Mesenchymal stem cell (in vitro differentiated cells and primary cell): ENCODE results near the gene SLC35F3.
A peak's percentile ranks its signal among the peaks of the same experiment; 100 is the strongest.

Source experiments
- DNase-seq: peaks from one replicate; pipeline ENCODE4 v3.0.0-alpha.2; 2013
- H2AFZ ChIP-seq: one replicate; pipeline ENCODE4 v1.6.1; 2013; ENCODE audit warnings: low read depth, mild to moderate bottlenecking, control low read depth, inconsistent platforms, low read length, moderate library complexity
- H2AK5ac ChIP-seq: 2 replicates; pipeline ENCODE4 v1.6.1; 2013; ENCODE audit warnings: low read length, moderate library complexity, mild to moderate bottlenecking, inconsistent platforms; ENCODE audit not compliant: severe bottlenecking
- H2BK120ac ChIP-seq: one replicate; pipeline ENCODE4 v1.6.1; 2013; ENCODE audit warnings: low read depth, mild to moderate bottlenecking, inconsistent platforms, low read length, moderate library complexity
- H2BK12ac ChIP-seq, 2 experiments: one replicate each; pipeline ENCODE4 v1.6.1; 2013; ENCODE audit warnings: inconsistent platforms in 2 of 2, low read length in 2 of 2, mild to moderate bottlenecking in 2 of 2, moderate library complexity in 2 of 2, control low read depth in 1 of 2
- H2BK15ac ChIP-seq: one replicate; pipeline ENCODE4 v1.6.1; 2013; ENCODE audit warnings: mild to moderate bottlenecking, low read depth, inconsistent platforms; ENCODE audit not compliant: poor library complexity, severe bottlenecking
- H2BK5ac ChIP-seq: 2 replicates; pipeline ENCODE4 v1.6.1; 2013; ENCODE audit warnings: low read depth, mild to moderate bottlenecking, low read length, control low read depth, inconsistent platforms; ENCODE audit not compliant: poor library complexity, severe bottlenecking
- H3K14ac ChIP-seq, 2 experiments: one replicate each; pipeline ENCODE4 v1.6.1; 2013; ENCODE audit warnings: inconsistent platforms in 2 of 2, low read length in 2 of 2, control low read depth in 1 of 2, mild to moderate bottlenecking in 1 of 2, moderate library complexity in 1 of 2
- H3K18ac ChIP-seq, 2 experiments: one replicate each; pipeline ENCODE4 v1.6.1; 2013; ENCODE audit warnings: inconsistent platforms in 2 of 2, low read length in 2 of 2, control low read depth in 1 of 2, low read depth in 1 of 2, mild to moderate bottlenecking in 1 of 2
- H3K23ac ChIP-seq, 2 experiments: one replicate each; pipeline ENCODE4 v1.6.1; 2013; ENCODE audit warnings: inconsistent platforms in 2 of 2, low read length in 2 of 2, mild to moderate bottlenecking in 2 of 2, moderate library complexity in 2 of 2, control low read depth in 1 of 2
- H3K27ac ChIP-seq: 2 replicates; pipeline ENCODE4 v1.5.1; 2013; ENCODE audit warnings: mild to moderate bottlenecking, moderate library complexity, low read length, control low read depth, inconsistent platforms; ENCODE audit not compliant: poor library complexity, severe bottlenecking
- H3K27me3 ChIP-seq, 2 experiments: 2 replicates each; pipeline versions ENCODE4 v1.6.1 to v1.7.0; 2013; ENCODE audit warnings: low read length in 2 of 2, mild to moderate bottlenecking in 2 of 2, moderate library complexity in 2 of 2, control low read depth in 1 of 2, inconsistent platforms in 1 of 2; ENCODE audit not compliant: control insufficient read depth in 1 of 2, insufficient read depth in 1 of 2
- H3K36me3 ChIP-seq, 2 experiments: 2 replicates each; pipeline versions ENCODE4 v1.6.1 to v1.7.0; 2013; ENCODE audit warnings: low read length in 2 of 2, control low read depth in 1 of 2, inconsistent platforms in 1 of 2, low read depth in 1 of 2, mild to moderate bottlenecking in 1 of 2; ENCODE audit not compliant: insufficient read depth in 2 of 2, control insufficient read depth in 1 of 2
- H3K4ac ChIP-seq, 2 experiments: one replicate each; pipeline ENCODE4 v1.6.1; 2013; ENCODE audit warnings: inconsistent platforms in 2 of 2, low read length in 2 of 2, mild to moderate bottlenecking in 2 of 2, moderate library complexity in 2 of 2, control low read depth in 1 of 2, low read depth in 1 of 2
- H3K4me1 ChIP-seq: 2 replicates; pipeline ENCODE4 v1.6.1; 2013; ENCODE audit warnings: low read depth, low read length, control low read depth; ENCODE audit not compliant: control insufficient read depth, insufficient read depth
- H3K4me2 ChIP-seq: 2 replicates; pipeline ENCODE4 v1.6.1; 2013; ENCODE audit warnings: low read length, mild to moderate bottlenecking, inconsistent platforms; ENCODE audit not compliant: poor library complexity, severe bottlenecking
- H3K4me3 ChIP-seq, 2 experiments: 2 replicates each; pipeline versions ENCODE4 v1.5.1 to v1.7.0; 2013; ENCODE audit warnings: low read length in 2 of 2, mild to moderate bottlenecking in 2 of 2, control low read depth in 1 of 2, low read depth in 1 of 2; ENCODE audit not compliant: insufficient read depth in 1 of 2
- H3K79me1 ChIP-seq: replicated peaks from 2 replicates; pipeline ENCODE4 v1.6.1; 2013; ENCODE audit warnings: mild to moderate bottlenecking, control low read depth, low read length, inconsistent platforms; ENCODE audit not compliant: poor library complexity, severe bottlenecking
- H3K9ac ChIP-seq: 2 replicates; pipeline ENCODE4 v1.7.0; 2013; ENCODE audit warnings: mild to moderate bottlenecking, low read length, moderate library complexity
- H3K9me3 ChIP-seq: 2 replicates; pipeline ENCODE4 v1.7.0; 2013; ENCODE audit warnings: mild to moderate bottlenecking, low read length; ENCODE audit not compliant: control insufficient read depth
- H4K8ac ChIP-seq: one replicate; pipeline ENCODE4 v1.6.1; 2013; ENCODE audit warnings: inconsistent platforms, mild to moderate bottlenecking, low read length, moderate library complexity
- H4K91ac ChIP-seq: one replicate; pipeline ENCODE4 v1.6.1; 2013; ENCODE audit warnings: mild to moderate bottlenecking, low read length, inconsistent platforms
- WGBS: methylation state at CpG from one replicate; pipeline ENCODE4 v1.1.7; 2013; ENCODE audit warnings: mixed read lengths; 5-methylcytosine and 5-hydroxymethylcytosine counted together

The SLC35F3 gene

GRCh38 chr1:233936422-233936821, 31.9 kb downstream of the SLC35F3 start:
- Histone ChIP-seq H2AK5ac (no peak overlapping the region), H2BK15ac (no peak overlapping the region), H3K27me3 (no peaks in the 10 kb centered on the region), H3K4me2 (no peak overlapping the region), H3K14ac (no peak overlapping the region), H2AFZ (no peak overlapping the region), H2BK5ac (no peak overlapping the region), H4K8ac (no peak overlapping the region), H3K4ac (no peak overlapping the region), H3K9ac (no peak overlapping the region), H3K23ac (no peak overlapping the region), H2BK12ac (no peak overlapping the region), H3K27ac (no peak overlapping the region), H3K18ac (no peak overlapping the region), H3K36me3 (no peaks in the 10 kb centered on the region), H3K79me1 (no peaks in the 10 kb centered on the region), H3K9me3 (no peaks in the 10 kb centered on the region), H3K4me1 (no peaks in the 10 kb centered on the region), H3K4me3 (no peak overlapping the region), H2BK120ac (no peak overlapping the region), H4K91ac (no peak overlapping the region)
- WGBS: 85% methylated on average over 1 of the region's 1 CpG
- DNase-seq: no peak

- no peak overlapping the region for H2BK120ac ChIP-seq
- no peak overlapping the region for H2BK5ac ChIP-seq
- WGBS: 50% methylated on average over 3 of the region's 3 CpGs
- H3K4me3 ChIP-seq: no peak overlapping the region
- H3K4me1 ChIP-seq: no peaks in the 10 kb centered on the region
- no peak overlapping the region for H2AK5ac ChIP-seq
- H3K27ac ChIP-seq: no peak overlapping the region
- no peak overlapping the region for H2BK12ac ChIP-seq
- no peaks in the 10 kb centered on the region for H3K9me3 ChIP-seq
- H3K14ac ChIP-seq: no peak overlapping the region
- no peak overlapping the region for H3K9ac ChIP-seq
- no peaks in the 10 kb centered on the region for H3K79me1 ChIP-seq
- H3K4me2 ChIP-seq: no peak overlapping the region
- H3K27me3 ChIP-seq: no peaks in the 10 kb centered on the region
- H4K91ac ChIP-seq: peak overlapping the region; percentile 13
- no peaks in the 10 kb centered on the region for H3K36me3 ChIP-seq
- H3K18ac ChIP-seq: no peak overlapping the region
- no peak overlapping the region for H2BK15ac ChIP-seq
- no peak overlapping the region for H3K4ac ChIP-seq
- no peak overlapping the region for H4K8ac ChIP-seq
- no peak overlapping the region for H3K23ac ChIP-seq
- DNase-seq: no peak
- no peak overlapping the region for H2AFZ ChIP-seq
Measured at GRCh38 chr1:233936842-233937241, 32.4 kb downstream of the SLC35F3 start.

GRCh38 chr1:233938476-233938875, 34.0 kb downstream of the SLC35F3 start:
- no peak overlapping the region for H3K4me2 ChIP-seq
- no peak overlapping the region for H3K18ac ChIP-seq
- no peak overlapping the region for H2BK15ac ChIP-seq
- H2AFZ ChIP-seq: no peak overlapping the region
- no peak overlapping the region for H3K9ac ChIP-seq
- H3K36me3 ChIP-seq: no peaks in the 10 kb centered on the region
- H2BK120ac ChIP-seq: no peak overlapping the region
- no peak overlapping the region for H2AK5ac ChIP-seq
- 56% methylated on average over 2 of the region's 2 CpGs for WGBS
- no peak overlapping the region for H2BK5ac ChIP-seq
- H3K4me3 ChIP-seq: no peak overlapping the region
- no peak overlapping the region for H3K23ac ChIP-seq
- no peaks in the 10 kb centered on the region for H3K79me1 ChIP-seq
- no peak overlapping the region for H3K14ac ChIP-seq
- H3K27me3 ChIP-seq: no peaks in the 10 kb centered on the region
- H4K91ac ChIP-seq: no peak overlapping the region
- no peak for DNase-seq
- H3K4me1 ChIP-seq: no peaks in the 10 kb centered on the region
- H3K9me3 ChIP-seq: no peaks in the 10 kb centered on the region
- no peak overlapping the region for H4K8ac ChIP-seq
- H3K4ac ChIP-seq: no peak overlapping the region
- no peak overlapping the region for H2BK12ac ChIP-seq
- H3K27ac ChIP-seq: no peak overlapping the region

- Histone ChIP-seq H3K9ac (no peak overlapping the region), H3K4me3 (no peak overlapping the region)
- WGBS: 74% methylated on average over 5 of the region's 5 CpGs
Measured at GRCh38 chr1:233939451-233939850, 35.0 kb downstream of the SLC35F3 start.

More at GRCh38 chr1:233939451-233939850, 35.0 kb downstream of the SLC35F3 start:
- no peaks in the 10 kb centered on the region for H3K9me3 ChIP-seq
- H3K27ac ChIP-seq: no peak overlapping the region
- H3K27me3 ChIP-seq: no peaks in the 10 kb centered on the region
- no peak overlapping the region for H3K14ac ChIP-seq
- no peak overlapping the region for H2AFZ ChIP-seq
- H2BK12ac ChIP-seq: no peak overlapping the region
- no peak overlapping the region for H3K4ac ChIP-seq
- H3K23ac ChIP-seq: no peak overlapping the region
- H2BK5ac ChIP-seq: no peak overlapping the region
- no peak overlapping the region for H4K8ac ChIP-seq
- no peaks in the 10 kb centered on the region for H3K36me3 ChIP-seq
- no peaks in the 10 kb centered on the region for H3K79me1 ChIP-seq
- no peak overlapping the region for H3K4me2 ChIP-seq
- H2BK15ac ChIP-seq: no peak overlapping the region
- H4K91ac ChIP-seq: no peak overlapping the region
- no peak for DNase-seq
- no peak overlapping the region for H2BK120ac ChIP-seq
- H2AK5ac ChIP-seq: no peak overlapping the region
- no peaks in the 10 kb centered on the region for H3K4me1 ChIP-seq
- H3K18ac ChIP-seq: no peak overlapping the region
